ELR (cell line): Measurements from ENCODE around the gene VWA8.
"Not testable (repeated sequence)": the region's sequence is repeated elsewhere in the genome, so short reads cannot be mapped to it uniquely, and the experiment has no call there.

ENCODE experiments used
- DNase-seq: peaks from one replicate; pipeline ENCODE4 v3.0.0-alpha.2; 2015; ENCODE audit warnings: low read depth

The VWA8 gene

GRCh38 chr13:41745496-41745895 is 215.4 kb downstream of the VWA8 start:
- DNase-seq, result not testable (repeated sequence)

- no peak for DNase-seq
Measured at GRCh38 chr13:41742917-41743552, 217.9 kb downstream of the VWA8 start.

- no peak for DNase-seq
Measured at GRCh38 chr13:41740479-41740878, 220.4 kb downstream of the VWA8 start.

- no peak for DNase-seq
Measured at GRCh38 chr13:41722684-41723535, 238.0 kb downstream of the VWA8 start.

- DNase-seq, result no peak
Measured at GRCh38 chr13:41720839-41721561, 239.9 kb downstream of the VWA8 start.

GRCh38 chr13:41716236-41716635 is 244.7 kb downstream of the VWA8 start:
- no peak for DNase-seq

GRCh38 chr13:41713405-41713804 is 247.5 kb downstream of the VWA8 start:
- DNase-seq, result no peak

- no peak for DNase-seq
Measured at GRCh38 chr13:41710771-41711170, 250.1 kb downstream of the VWA8 start.

- DNase-seq, result peak; percentile 26
Measured at GRCh38 chr13:41709511-41709910, 251.4 kb downstream of the VWA8 start.

GRCh38 chr13:41708713-41709112 is 252.2 kb downstream of the VWA8 start:
- DNase-seq, result no peak

- no peak for DNase-seq
Measured at GRCh38 chr13:41707194-41707821, 253.6 kb downstream of the VWA8 start.

- DNase-seq, result no peak
Measured at GRCh38 chr13:41706152-41706551, 254.8 kb downstream of the VWA8 start.

GRCh38 chr13:41702540-41702939 is 258.4 kb downstream of the VWA8 start:
- DNase-seq, result no peak

GRCh38 chr13:41701676-41702075 is 259.2 kb downstream of the VWA8 start:
- DNase-seq, result no peak

GRCh38 chr13:41700790-41701310 is 260.1 kb downstream of the VWA8 start:
- DNase-seq, result no peak

- DNase-seq, result no peak
Measured at GRCh38 chr13:41699759-41700158, 261.1 kb downstream of the VWA8 start.

- no peak for DNase-seq
Measured at GRCh38 chr13:41697578-41697977, 263.3 kb downstream of the VWA8 start.

- DNase-seq, result peak; percentile 95
Measured at GRCh38 chr13:41696163-41697003, 264.5 kb downstream of the VWA8 start.

GRCh38 chr13:41694545-41695301 is 266.2 kb downstream of the VWA8 start:
- peak; percentile 94 for DNase-seq

GRCh38 chr13:41693434-41693833 is 267.5 kb downstream of the VWA8 start:
- DNase-seq, result no peak
